A549 treated with DMSO at 1 μM for 4 hours (cell line): Measurements from ENCODE around the gene C1orf210. TPM values are rescaled to one million over a fixed set of nuclear protein-coding genes. Genes with fewer than 3 reads are reported as not detected.

ENCODE experiments used
- total RNA-seq: library from RNA; stranded (reverse); fragments of 200-300 nt; extraction: Qiagen RNA extraction; gene quantifications from 5 replicates; pipeline ENCODE4 v1.2.3, GENCODE V29; 2022; ENCODE audit warnings: low read depth

C1orf210 gene
- total RNA-seq, result not detected in 5 replicates

GRCh38 chr1:43285269-43285990 is at the start of gene C1orf210:
C1orf210 (minus strand) TSS chr1:43285581; CDS start chr1:43283270, 2,311 bp downstream.

GRCh38 chr1:43300378-43301094 is 15.2 kb upstream of the C1orf210 start, which contains the start of gene TIE1:
TIE1 (plus strand) TSS chr1:43300982; CDS start chr1:43301072, 90 bp downstream.

GRCh38 chr1:43269627-43270375 is 15.6 kb downstream of the C1orf210 start, which contains the start of gene TMEM125:
TMEM125 (plus strand) TSS chr1:43269983; CDS start chr1:43272723, 2,740 bp downstream.

Other genes with a start within 250 kb of the C1orf210 start
- gene EBNA1BP2, start 113.3 kb downstream of the C1orf210 start, total RNA-seq, result 175 to 197 TPM (median 181 TPM) in 5 replicates
- gene CFAP57, start 113.3 kb downstream of the C1orf210 start, total RNA-seq, result 0.31 to 0.93 TPM (median 0.34 TPM) in 5 replicates
- gene TMEM125, start 15.6 kb downstream of the C1orf210 start, total RNA-seq, result not detected in 5 replicates
- 0.02 to 0.09 TPM in 2 of 5 replicates, not detected in the others for gene TIE1, start 15.4 kb upstream of the C1orf210 start, total RNA-seq
- gene MPL, start 52.2 kb upstream of the C1orf210 start, total RNA-seq, result 0.26 TPM in 1 of 5 replicates, not detected in the others
- 168 to 216 TPM (median 190 TPM) in 5 replicates for gene CDC20, start 73.4 kb upstream of the C1orf210 start, total RNA-seq
- 138 to 168 TPM (median 144 TPM) in 5 replicates for gene ELOVL1, start 82.4 kb upstream of the C1orf210 start, total RNA-seq
- gene MED8, start 104.2 kb upstream of the C1orf210 start, total RNA-seq, result 35.0 to 38.6 TPM (median 37.4 TPM) in 5 replicates
- gene SZT2, start 104.3 kb upstream of the C1orf210 start, total RNA-seq, result 4.7 to 8.4 TPM (median 8.2 TPM) in 5 replicates
- 13.3 to 16.7 TPM (median 13.9 TPM) in 5 replicates for gene HYI, start 168.3 kb upstream of the C1orf210 start, total RNA-seq
- 86.6 to 120 TPM (median 108 TPM) in 5 replicates for gene PTPRF, start 245.3 kb upstream of the C1orf210 start, total RNA-seq